Stimulated activated CD8-positive, alpha-beta memory T cell treated with anti-CD3 and anti-CD28 coated beads, Interleukin-15, amount 100 ng/mL, for 1 hour (primary cell): ENCODE data around the gene NOTCH1.

Source experiments
- DNase-seq: peaks from one replicate; pipeline ENCODE4 v3.0.0-alpha.2; 2020; ENCODE audit warnings: low read depth

Gene NOTCH1

GRCh38 chr9:136484153-136485048, 61.4 kb downstream of the NOTCH1 start:
- no peak for DNase-seq

GRCh38 chr9:136483589-136484152, 62.2 kb downstream of the NOTCH1 start:
- peak; percentile 85 for DNase-seq

GRCh38 chr9:136482793-136483588, 62.9 kb downstream of the NOTCH1 start, which contains the start of gene SEC16A:
Gene SEC16A, minus strand, starts transcription at chr9:136483040. Its CDS starts 5,425 bp downstream, at chr9:136477615.
- DNase-seq: peak; percentile 99

- DNase-seq: no peak
Measured at GRCh38 chr9:136482046-136482792, 63.6 kb downstream of the NOTCH1 start.

GRCh38 chr9:136481558-136481957, 64.3 kb downstream of the NOTCH1 start:
- DNase-seq: no peak

- DNase-seq: no peak
Measured at GRCh38 chr9:136476369-136477150, 69.3 kb downstream of the NOTCH1 start.

- no peak for DNase-seq
Measured at GRCh38 chr9:136474974-136475865, 70.6 kb downstream of the NOTCH1 start.

- DNase-seq: no peak
Measured at GRCh38 chr9:136474021-136474640, 71.7 kb downstream of the NOTCH1 start.

- DNase-seq: no peak
Measured at GRCh38 chr9:136473354-136473721, 72.5 kb downstream of the NOTCH1 start.

GRCh38 chr9:136472640-136473353, 73.1 kb downstream of the NOTCH1 start:
- DNase-seq: no peak

- no peak for DNase-seq
Measured at GRCh38 chr9:136471802-136472487, 73.9 kb downstream of the NOTCH1 start.

GRCh38 chr9:136470792-136471469, 74.9 kb downstream of the NOTCH1 start:
- DNase-seq: no peak

GRCh38 chr9:136470356-136470755, 75.5 kb downstream of the NOTCH1 start:
- DNase-seq: no peak

GRCh38 chr9:136467766-136468165, 78.1 kb downstream of the NOTCH1 start:
- DNase-seq: no peak

GRCh38 chr9:136466155-136466541, 79.7 kb downstream of the NOTCH1 start:
- DNase-seq: no peak

- no peak for DNase-seq
Measured at GRCh38 chr9:136465500-136466154, 80.2 kb downstream of the NOTCH1 start.

GRCh38 chr9:136464241-136464640, 81.6 kb downstream of the NOTCH1 start:
- DNase-seq: no peak
